Non-pigmented ciliary epithelial cell (primary cell): Measurements from ENCODE around the gene SPATA31C1.
"Not testable (repeated sequence)": the region's sequence is repeated elsewhere in the genome, so short reads cannot be mapped to it uniquely, and the experiment has no call there.

Experiments used
- DNase-seq: peaks from one replicate; pipeline ENCODE4 v3.0.0-alpha.2; 2010; ENCODE audit warnings: low read depth

The SPATA31C1 gene

GRCh38 chr9:87917662-87918061, at the start of gene SPATA31C1:
SPATA31C1 (plus strand) TSS chr9:87917962.
- not testable (repeated sequence) for DNase-seq

GRCh38 chr9:87868175-87868574, 49.6 kb upstream of the SPATA31C1 start:
- DNase-seq, result no peak

DNA sequence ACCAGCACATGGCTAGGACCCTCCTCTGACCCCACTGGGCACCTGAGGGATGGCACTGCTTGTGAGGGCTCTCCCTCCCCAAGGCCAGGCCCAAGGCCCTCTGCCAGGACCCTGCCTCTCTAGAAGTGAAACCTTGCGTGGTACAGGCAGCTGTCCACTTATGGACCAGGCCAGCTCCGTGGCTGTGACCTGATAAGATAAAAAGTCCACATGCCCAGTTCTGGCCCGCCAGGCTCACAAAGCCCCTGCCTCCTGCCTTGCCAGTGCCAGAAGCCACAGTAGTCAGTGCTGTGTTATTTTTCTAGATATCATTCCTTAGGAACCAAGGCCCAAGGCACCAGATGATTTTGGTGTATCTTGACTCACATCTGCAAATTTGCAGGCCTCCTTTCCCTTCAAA, 49.1 kb upstream of the SPATA31C1 start:
- DNase-seq, result no peak

DNA sequence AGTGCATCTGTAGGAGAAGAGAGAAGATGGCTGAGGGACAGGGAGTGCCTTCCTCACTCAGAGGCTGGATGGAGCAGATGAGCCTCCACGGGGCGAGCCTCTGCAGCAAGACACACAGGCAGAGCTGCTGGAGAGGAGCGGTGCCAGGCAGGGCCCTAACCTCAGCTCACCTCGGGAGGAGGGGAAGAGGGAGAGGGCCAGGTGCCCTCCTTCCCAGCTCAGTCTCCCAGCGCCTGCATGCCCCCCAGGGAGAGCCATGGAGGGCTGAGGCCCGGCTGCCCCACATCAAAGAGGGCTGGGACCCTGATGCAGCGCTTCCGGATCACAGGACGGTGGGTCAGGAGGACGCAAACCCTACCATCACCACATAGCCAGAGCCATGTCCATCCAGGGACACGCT, 48.7 kb upstream of the SPATA31C1 start:
- DNase-seq, result no peak

- DNase-seq, result no peak
These were observed 46.2 kb upstream of the SPATA31C1 start for GRCh38 chr9:87871425-87872078.

DNA sequence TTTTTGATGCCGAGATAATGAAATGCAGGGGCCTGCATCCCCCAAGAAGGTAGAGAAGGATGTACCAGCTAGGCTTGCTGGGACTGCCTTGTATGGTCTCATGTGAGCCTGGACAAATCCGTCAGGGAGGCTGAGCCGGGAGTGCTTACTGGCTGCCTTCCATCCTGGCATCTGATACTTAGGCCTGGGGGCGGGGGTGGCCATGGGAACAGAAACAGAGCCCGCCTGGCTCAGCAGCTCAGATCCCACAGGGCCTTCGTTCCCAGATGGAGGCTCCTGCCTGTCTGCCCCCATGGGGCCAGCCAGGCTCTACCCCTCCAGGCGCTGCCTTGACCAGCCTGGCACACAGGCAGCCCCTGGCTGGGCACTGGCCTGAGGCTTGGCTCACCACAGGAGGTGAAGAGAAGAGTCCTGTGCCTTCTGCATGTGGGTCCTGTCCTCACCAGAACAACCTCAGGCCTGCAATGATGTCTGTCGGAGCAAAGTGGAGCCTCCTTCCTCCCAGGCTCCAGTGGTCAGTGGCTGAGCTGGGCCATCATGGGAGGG, 45.6 kb upstream of the SPATA31C1 start:
- DNase-seq, result no peak

DNA sequence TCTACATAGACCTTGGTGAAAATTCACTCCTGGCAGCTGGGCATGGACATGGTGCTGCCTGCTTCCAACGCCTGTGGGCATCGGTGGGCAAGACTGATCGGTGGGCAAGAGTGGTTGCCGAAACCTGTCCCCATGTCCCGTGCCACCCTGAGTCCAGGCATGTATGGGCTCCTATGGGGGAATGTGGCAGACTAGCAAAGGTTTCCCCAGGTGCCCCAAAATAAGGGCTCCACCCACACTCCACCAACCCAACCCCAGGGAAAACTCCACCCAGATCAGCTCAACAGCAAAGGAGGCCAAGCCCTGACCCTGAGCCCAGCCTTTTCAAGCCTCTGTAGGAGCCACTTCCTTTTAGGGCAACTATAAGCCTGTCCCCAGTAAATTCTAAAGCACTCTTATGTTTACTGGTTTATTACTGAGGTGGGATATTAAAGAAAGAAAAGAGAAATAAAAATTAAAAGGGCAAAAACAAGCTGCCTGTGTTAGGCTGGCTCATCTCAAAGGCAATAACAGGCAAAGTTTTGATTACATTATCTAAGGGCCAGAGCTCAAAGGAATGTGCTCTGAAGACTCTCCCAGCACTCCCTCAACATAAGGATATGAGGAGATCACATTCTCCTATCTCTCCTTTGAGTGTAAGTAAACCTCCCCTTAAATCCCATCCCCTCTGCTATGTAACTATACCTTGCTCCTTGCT, 44.0 kb upstream of the SPATA31C1 start:
- DNase-seq, result no peak

DNA sequence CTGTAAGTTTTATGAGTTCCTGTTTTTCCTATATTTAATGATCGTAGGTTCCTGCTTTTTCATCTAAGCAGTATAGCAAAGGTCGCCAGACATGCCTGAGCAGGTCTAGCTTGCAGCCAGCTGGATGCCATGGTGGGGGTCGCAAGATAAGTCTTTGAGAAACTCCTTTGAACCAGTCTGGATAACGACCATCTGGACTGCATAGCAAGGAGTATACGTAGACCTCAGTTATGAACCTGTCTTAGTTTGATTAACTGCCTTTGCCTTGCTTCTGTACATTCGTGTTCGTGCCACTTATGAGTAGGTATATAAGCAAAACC, 43.5 kb upstream of the SPATA31C1 start:
- DNase-seq, result no peak

- DNase-seq, result no peak
These were observed 42.7 kb upstream of the SPATA31C1 start for GRCh38 chr9:87875060-87875459.

GRCh38 chr9:87875831-87876545, 41.8 kb upstream of the SPATA31C1 start:
- DNase-seq, result no peak

DNA sequence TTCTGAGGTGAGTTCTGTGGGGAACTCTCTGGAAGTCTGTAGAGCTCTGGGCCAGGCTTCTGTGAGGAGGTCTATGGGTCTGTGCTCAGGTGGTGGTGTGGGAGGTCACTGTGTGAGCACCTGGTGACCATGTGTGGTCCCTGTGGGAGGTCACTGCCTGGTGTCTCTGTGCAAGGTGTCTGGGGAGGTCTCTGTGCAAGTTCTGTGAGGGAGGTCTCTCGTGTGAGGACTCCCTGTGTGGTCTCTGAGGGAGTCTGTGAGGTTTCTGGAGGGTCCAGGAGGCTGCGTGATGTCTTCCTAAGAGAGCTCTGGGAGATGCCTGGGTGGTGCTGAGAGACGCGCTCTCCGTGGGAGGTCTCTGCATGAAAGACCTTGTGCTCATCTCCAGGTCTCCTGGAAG, 41.1 kb upstream of the SPATA31C1 start:
- no peak for DNase-seq

GRCh38 chr9:87878989-87879511, 38.7 kb upstream of the SPATA31C1 start:
- peak; percentile 63 for DNase-seq

GRCh38 chr9:87880116-87880515, 37.6 kb upstream of the SPATA31C1 start:
- no peak for DNase-seq

DNA sequence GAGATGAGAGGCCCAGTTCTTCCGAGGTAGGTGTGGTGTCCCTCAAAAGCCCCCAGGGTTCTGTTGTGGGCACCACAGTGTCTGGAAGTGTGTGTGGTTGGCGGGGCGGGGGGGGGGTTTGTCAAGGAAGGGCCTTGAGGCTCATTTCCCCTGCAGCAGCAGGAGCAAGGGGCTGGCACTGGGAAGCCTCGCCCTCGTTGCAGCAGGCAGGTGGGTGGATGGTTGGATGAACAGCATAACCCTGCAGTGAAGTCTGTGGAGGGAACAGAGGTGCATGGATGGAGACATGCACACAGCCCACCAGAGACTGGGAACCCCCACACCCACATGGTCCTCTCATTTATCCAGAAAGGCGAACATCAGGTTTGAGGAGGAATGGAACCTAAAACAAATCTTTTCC, 37.1 kb upstream of the SPATA31C1 start:
- no peak for DNase-seq

- no peak for DNase-seq
These were observed 35.1 kb upstream of the SPATA31C1 start, which contains the start of gene SPATA31E1 for GRCh38 chr9:87882627-87883026. SPATA31E1 (plus strand) TSS chr9:87882877; CDS start chr9:87882892, 15 bp downstream.

DNA sequence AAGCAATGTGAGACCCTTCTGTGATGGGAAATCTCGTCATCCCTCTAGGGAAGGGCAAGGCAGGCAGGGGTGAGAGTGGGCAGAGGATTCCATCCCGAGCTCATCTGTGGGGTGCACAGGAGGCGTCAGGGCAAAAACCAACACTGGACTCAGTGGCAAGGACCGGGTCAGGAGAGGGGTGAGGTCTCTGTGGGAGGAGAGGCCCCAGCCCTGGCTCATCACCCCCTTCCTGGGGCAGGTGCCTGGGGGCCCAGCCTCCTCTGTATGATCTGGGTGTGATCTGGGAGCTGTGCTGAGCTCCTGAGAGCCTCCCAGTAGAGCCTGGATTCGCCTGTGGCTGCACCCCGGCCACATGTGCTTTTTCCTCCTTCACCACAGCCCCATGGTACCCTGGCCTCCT, 34.5 kb upstream of the SPATA31C1 start:
- no peak for DNase-seq

DNA sequence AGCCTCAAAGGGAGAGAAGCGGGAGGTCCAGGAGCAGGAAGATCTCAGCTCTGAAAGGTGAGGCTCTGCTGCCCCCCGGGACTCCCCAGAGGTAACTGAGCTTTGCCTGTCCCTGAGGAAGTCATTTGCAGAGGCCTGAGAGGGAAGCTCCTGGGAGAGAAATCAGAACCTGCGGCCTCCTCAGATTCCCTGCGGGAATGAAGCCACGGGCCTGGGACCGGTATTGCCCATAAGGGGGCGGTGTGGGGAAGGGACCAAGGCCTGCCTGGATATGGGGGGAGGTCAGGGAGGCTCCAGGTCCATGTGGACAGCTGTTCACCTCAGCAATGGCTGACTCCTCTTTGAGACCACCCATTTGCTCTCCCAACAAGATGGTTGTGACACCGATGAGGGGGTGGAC, 33.8 kb upstream of the SPATA31C1 start:
- no peak for DNase-seq

- DNase-seq, result no peak
These were observed 32.9 kb upstream of the SPATA31C1 start for GRCh38 chr9:87884578-87885459.

GRCh38 chr9:87885484-87886189, 32.1 kb upstream of the SPATA31C1 start:
- no peak for DNase-seq

DNA sequence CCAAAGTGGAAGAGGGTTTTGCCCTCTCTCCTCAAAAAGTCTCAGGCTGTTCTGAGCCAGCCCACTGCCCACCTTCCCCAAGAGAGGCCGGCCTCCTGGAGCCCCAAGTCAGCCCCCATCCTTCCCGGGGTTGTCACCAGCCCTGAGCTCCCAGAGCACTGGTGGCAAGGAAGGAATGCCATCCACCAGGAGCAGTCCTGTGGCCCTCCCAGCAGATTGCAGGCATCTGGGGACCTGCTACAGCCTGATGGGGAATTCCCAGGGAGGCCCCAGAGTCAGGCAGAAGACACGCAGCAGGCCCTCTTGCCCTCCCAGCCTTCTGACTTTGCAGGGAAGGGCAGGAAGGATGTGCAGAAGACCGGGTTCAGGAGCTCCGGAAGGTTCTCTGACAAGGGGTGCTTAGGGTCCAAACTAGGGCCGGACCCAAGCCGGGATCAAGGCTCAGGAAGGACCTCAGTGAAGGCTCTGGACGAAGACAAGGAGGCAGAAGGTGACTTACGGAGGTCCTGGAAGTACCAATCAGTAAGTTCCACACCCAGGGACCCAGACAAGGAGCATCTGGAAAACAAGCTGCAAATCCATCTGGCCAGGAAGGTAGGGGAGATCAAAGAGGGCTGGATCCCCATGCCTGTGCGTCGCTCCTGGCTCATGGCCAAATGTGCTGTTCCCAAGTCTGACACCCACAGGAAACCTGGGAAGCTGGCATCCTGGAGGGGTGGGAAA, 31.4 kb upstream of the SPATA31C1 start:
- no peak for DNase-seq
